ENCODE measurements around the gene SMIM41. TPM values are rescaled to one million over a fixed set of nuclear protein-coding genes. Genes with fewer than 3 reads are reported as not detected.

The SMIM41 gene
- total RNA-seq, 1 donor: 0.43 TPM

DNA sequence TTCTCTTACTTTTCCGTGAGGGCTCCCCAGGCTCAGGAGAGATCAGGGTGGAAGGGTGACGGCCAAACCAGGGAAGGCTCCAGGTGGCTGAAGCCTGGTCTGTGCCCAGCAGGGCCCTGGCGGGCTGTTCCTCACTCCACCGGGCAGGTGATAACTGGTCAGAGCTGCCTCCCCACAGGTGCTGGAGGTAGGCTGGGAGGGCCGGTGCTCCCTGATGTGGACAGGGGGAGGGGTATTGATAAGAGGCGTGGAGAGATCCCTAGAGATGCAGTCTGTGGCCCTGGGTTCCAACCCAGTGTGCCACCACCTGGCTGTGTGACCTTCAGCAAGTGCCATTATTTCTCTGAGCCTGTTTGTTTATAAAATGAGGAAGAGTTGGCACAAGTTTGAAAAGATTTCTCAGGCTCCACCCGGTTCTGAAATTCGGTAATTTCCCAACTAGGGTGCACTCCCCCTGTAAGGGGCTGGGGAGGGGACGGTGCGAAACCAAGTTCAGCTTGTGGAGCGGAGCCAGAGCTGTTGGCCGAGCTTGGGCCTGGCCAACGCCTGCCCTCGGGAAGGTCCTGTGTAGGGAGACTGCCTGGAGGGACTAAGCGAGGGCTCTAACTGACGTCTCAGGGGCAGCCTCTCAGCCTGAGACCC, 29.3 kb upstream of the SMIM41 start:
- peak; percentile 55 for DNase-seq (ENCODE audit: low read depth)
- TF ChIP-seq, protein P1, sequence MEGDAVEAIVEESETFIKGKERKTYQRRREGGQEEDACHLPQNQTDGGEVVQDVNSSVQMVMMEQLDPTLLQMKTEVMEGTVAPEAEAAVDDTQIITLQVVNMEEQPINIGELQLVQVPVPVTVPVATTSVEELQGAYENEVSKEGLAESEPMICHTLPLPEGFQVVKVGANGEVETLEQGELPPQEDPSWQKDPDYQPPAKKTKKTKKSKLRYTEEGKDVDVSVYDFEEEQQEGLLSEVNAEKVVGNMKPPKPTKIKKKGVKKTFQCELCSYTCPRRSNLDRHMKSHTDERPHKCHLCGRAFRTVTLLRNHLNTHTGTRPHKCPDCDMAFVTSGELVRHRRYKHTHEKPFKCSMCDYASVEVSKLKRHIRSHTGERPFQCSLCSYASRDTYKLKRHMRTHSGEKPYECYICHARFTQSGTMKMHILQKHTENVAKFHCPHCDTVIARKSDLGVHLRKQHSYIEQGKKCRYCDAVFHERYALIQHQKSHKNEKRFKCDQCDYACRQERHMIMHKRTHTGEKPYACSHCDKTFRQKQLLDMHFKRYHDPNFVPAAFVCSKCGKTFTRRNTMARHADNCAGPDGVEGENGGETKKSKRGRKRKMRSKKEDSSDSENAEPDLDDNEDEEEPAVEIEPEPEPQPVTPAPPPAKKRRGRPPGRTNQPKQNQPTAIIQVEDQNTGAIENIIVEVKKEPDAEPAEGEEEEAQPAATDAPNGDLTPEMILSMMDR (IDR thresholded peaks at IDR 0.05; ENCODE audit: insufficient read depth, low read depth, low read length): no peak
- peak overlapping the region; percentile 69 for H3K4me3 ChIP-seq (ENCODE audit: low read depth, low read length)

DNA sequence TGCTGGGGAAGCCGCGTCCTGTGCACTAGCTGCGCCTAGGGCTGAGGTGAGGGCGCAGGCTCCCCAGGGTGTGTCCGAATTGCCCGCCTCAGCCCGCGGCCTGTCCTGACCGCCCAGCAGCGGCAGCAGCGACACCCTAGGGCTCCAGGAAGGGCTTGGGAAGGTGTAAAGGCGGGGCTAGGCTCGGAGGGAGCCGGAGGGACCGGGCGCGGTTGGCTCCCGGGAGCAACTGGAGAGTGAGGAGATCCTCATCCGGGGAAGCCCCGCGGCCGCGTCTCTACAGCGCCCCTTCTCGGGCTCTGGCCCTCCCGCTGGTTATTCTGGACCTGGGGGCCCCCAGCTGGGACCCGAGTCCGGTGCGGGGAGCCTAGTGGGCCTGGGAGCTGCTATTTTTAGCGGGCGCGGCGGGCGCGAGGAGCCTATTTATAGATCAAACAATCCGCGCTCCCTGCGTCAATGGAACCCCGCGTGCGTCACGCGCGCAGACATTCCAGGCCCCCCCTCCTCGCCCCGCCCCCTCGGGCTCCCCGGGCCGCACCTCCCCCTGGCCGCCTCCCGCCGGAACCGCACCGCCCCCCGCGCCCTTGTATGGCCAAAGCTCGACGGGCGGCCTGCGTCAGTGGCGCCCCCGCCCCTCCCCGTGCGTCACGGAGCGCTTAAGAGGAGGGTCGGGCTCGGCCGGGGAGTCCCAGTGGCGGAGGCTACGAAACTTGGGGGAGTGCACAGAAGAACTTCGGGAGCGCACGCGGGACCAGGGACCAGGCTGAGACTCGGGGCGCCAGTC, 28.6 kb upstream of the SMIM41 start, which contains the start of gene NR4A1:
Gene NR4A1 (plus strand): TSS at position 685 of the 784 bp plus-strand sequence. CDS start 2,887 bp downstream, outside the sequence.
- TF ChIP-seq, protein P1 (IDR thresholded peaks at IDR 0.05; ENCODE audit: insufficient read depth, low read depth, low read length): peak; percentile 14
- peak within 1 kb of the TSS; percentile 70 for H3K4me3 ChIP-seq (ENCODE audit: low read depth, low read length)
- peak; percentile 98 for DNase-seq (ENCODE audit: low read depth)

DNA sequence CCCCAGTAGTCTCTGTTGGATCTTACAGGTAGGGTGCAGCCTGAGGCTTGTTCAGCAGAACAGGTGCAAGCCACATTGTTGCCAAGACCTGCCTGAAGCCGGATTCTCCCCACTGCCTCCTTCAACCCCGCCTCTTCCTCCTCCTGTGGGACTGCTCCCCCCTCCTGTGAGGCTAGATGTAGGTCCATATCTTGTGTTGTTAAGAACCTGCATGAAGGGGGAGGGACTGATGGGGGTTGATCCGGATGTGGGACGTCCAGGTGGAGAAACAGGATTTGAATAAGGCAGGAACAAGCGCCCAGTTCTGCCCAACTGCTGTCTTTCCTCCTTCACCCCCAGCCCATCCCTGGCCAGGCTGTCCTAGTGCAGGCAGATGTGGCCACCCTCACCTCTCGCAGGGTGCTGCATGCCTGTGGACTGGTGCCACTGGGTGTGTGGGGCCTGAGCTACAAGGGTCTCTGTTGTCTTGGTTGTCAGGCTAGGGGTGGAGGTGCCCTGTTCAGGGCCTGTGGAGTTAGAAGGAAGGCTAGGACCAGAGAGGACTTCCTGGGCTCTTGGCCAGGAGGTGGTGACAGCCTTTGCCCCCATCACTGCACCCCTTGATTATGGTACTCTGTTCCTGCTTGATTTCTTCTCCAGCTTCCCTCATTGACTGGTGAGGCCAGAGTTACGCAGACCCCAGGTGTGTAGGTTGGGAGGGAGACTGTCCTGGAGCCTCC, 26.9 kb upstream of the SMIM41 start:
- H3K4me3 ChIP-seq (ENCODE audit: low read depth, low read length): peak overlapping the region; percentile 70
- DNase-seq (ENCODE audit: low read depth): peak; percentile 18
- TF ChIP-seq, protein P1 (IDR thresholded peaks at IDR 0.05; ENCODE audit: insufficient read depth, low read depth, low read length): no peak

DNA sequence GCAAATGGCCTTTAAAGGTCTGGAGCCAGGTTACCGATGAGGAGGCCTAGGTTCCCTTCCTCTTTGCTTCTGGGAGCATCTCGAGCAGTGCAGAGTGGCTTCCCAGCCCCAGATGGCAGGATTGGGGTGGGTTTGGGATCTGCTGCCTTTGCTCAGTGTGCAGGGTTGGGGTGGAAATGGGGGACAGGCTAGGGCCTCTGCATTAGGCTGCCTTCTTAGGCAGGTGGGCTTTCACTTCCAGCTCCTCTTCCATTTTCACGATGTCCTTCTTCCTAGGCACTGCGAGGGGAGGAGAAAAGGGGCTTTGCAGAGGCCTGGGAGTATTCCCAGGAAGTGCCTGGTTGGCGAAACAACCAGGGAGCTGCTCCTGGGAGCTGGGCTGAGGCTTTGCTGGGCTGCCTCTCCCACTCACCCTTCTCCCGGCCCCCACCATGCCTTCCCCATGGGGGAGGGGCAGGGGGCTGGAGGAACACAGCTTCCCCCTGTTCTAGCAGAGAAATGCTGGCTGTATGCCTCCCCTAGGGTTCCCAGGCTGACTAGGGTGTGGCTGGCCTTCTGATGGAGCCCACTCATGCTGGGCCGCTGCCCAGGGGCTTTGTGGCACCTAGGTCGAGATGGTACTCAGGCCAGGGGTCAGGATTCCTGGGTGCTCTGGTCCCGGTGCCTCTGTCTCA, 25.8 kb upstream of the SMIM41 start:
- no peak overlapping the region for H3K4me3 ChIP-seq (ENCODE audit: low read depth, low read length)
- TF ChIP-seq, protein P1 (IDR thresholded peaks at IDR 0.05; ENCODE audit: insufficient read depth, low read depth, low read length): no peak
- DNase-seq (ENCODE audit: low read depth): peak; percentile 49

DNA sequence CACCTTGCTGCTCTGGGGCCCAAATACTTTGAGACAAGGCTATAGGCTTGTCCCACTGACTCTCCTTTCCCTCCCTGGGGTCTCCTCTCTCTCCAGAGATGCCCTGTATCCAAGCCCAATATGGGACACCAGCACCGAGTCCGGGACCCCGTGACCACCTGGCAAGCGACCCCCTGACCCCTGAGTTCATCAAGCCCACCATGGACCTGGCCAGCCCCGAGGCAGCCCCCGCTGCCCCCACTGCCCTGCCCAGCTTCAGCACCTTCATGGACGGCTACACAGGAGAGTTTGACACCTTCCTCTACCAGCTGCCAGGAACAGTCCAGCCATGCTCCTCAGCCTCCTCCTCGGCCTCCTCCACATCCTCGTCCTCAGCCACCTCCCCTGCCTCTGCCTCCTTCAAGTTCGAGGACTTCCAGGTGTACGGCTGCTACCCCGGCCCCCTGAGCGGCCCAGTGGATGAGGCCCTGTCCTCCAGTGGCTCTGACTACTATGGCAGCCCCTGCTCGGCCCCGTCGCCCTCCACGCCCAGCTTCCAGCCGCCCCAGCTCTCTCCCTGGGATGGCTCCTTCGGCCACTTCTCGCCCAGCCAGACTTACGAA, 25.2 kb upstream of the SMIM41 start:
- H3K4me3 ChIP-seq (ENCODE audit: low read depth, low read length): no peak overlapping the region
- TF ChIP-seq, protein P1 (IDR thresholded peaks at IDR 0.05; ENCODE audit: insufficient read depth, low read depth, low read length): no peak
- DNase-seq (ENCODE audit: low read depth): no peak

Data from fibroblast of villous mesenchyme (primary cell).